Immature natural killer cell (primary cell): ENCODE results near the gene TTC7B. TPM values are rescaled to one million over a fixed set of nuclear protein-coding genes. Genes with fewer than 3 reads are reported as not detected.
A peak's percentile ranks its signal among the peaks of the same experiment; 100 is the strongest.

Experiments used
- DNase-seq, 3 donors: peaks; one replicate each; pipeline ENCODE4 v3.0.0; 2022; ENCODE audit warnings: mixed read lengths in 1 of 3
- H3K27ac Mint-ChIP-seq, 6 donors: one replicate each; pipeline ENCODE4 v1.8.0; 2020; ENCODE audit warnings: mixed read lengths in 6 of 6, mild to moderate bottlenecking in 5 of 6, inconsistent platforms in 4 of 6, moderate library complexity in 3 of 6
- H3K27me3 Mint-ChIP-seq, 3 donors: one replicate each; pipeline ENCODE4 v1.8.0; 2020 to 2021; ENCODE audit warnings: low read depth in 3 of 3, mild to moderate bottlenecking in 3 of 3, mixed read lengths in 3 of 3, moderate library complexity in 3 of 3, inconsistent platforms in 1 of 3
- H3K36me3 Mint-ChIP-seq, 3 donors: one replicate each; pipeline ENCODE4 v1.8.0; 2020; ENCODE audit warnings: mixed read lengths in 3 of 3, inconsistent platforms in 2 of 3, mild to moderate bottlenecking in 2 of 3
- H3K4me1 Mint-ChIP-seq, 2 donors: one replicate each; pipeline ENCODE4 v1.8.0; 2020; ENCODE audit warnings: inconsistent platforms in 2 of 2, mild to moderate bottlenecking in 2 of 2, mixed read lengths in 2 of 2, moderate library complexity in 1 of 2
- H3K4me3 Mint-ChIP-seq, 5 donors: one replicate each; pipeline ENCODE4 v1.8.0; 2020; ENCODE audit warnings: mild to moderate bottlenecking in 5 of 5, mixed read lengths in 5 of 5, inconsistent platforms in 3 of 5, moderate library complexity in 3 of 5
- H3K9me3 Mint-ChIP-seq, 6 donors: one replicate each; pipeline ENCODE4 v1.8.0; 2020; ENCODE audit warnings: mild to moderate bottlenecking in 6 of 6, mixed read lengths in 6 of 6, inconsistent platforms in 4 of 6, moderate library complexity in 3 of 6
- polyA plus RNA-seq, 3 donors: library from polyadenylated mRNA; unstranded; fragments of 300-500 nt; fragmentation: Illumina TruSeq; gene quantifications; one replicate each; pipeline ENCODE4 v1.2.3, GENCODE V29; 2021

The TTC7B gene
- polyA plus RNA-seq, 3 donors from 2014 or later, result 1.0 to 1.1 TPM; not detected in 1

- no peak for DNase-seq
- H3K9me3 Mint-ChIP-seq, result no peaks in the 10 kb centered on the region
- H3K27me3 Mint-ChIP-seq, result peaks cover 0 to 3% (median 2%) of the 10 kb centered on the region in 3 donors
- H3K27ac Mint-ChIP-seq, result no peak overlapping the region
- no peaks in the 10 kb centered on the region for H3K36me3 Mint-ChIP-seq
- H3K4me1 Mint-ChIP-seq, result no peaks in the 10 kb centered on the region
- H3K4me3 Mint-ChIP-seq, result no peak overlapping the region
Measured at GRCh38 chr14:90727082-90727481, 89.1 kb downstream of the TTC7B start.

- Mint-ChIP-seq H3K36me3 (no peaks in the 10 kb centered on the region), H3K27ac (no peak overlapping the region), H3K4me1 (no peaks in the 10 kb centered on the region), H3K4me3 (no peak overlapping the region), H3K27me3 (peaks cover 0 to 3% (median 2%) of the 10 kb centered on the region in 3 donors), H3K9me3 (no peaks in the 10 kb centered on the region)
- no peak for DNase-seq
Measured at GRCh38 chr14:90726656-90727055, 89.6 kb downstream of the TTC7B start.

- DNase-seq, result no peak
- H3K4me3 Mint-ChIP-seq, result no peak overlapping the region
Measured at GRCh38 chr14:90724866-90725265, 91.4 kb downstream of the TTC7B start.

GRCh38 chr14:90722590-90722989, 93.6 kb downstream of the TTC7B start:
- Mint-ChIP-seq H3K4me1 (no peaks in the 10 kb centered on the region), H3K4me3 (no peak overlapping the region), H3K27ac (no peak overlapping the region), H3K36me3 (no peaks in the 10 kb centered on the region), H3K27me3 (peaks cover 0 to 2% (median 1%) of the 10 kb centered on the region in 3 donors), H3K9me3 (no peaks in the 10 kb centered on the region)
- DNase-seq, result no peak

More at GRCh38 chr14:90724866-90725265, 91.4 kb downstream of the TTC7B start:
- H3K9me3 Mint-ChIP-seq, result no peaks in the 10 kb centered on the region
- H3K27me3 Mint-ChIP-seq, result peaks cover 0 to 2% (median 1%) of the 10 kb centered on the region in 3 donors
- H3K4me1 Mint-ChIP-seq, result no peaks in the 10 kb centered on the region
- H3K27ac Mint-ChIP-seq, result no peak overlapping the region
- no peaks in the 10 kb centered on the region for H3K36me3 Mint-ChIP-seq

- H3K27ac Mint-ChIP-seq, result no peak overlapping the region
- H3K9me3 Mint-ChIP-seq, result no peaks in the 10 kb centered on the region
- DNase-seq, result no peak
- no peaks in the 10 kb centered on the region for H3K36me3 Mint-ChIP-seq
- H3K4me1 Mint-ChIP-seq, result no peaks in the 10 kb centered on the region
- H3K27me3 Mint-ChIP-seq, result peaks cover 0 to 3% (median 2%) of the 10 kb centered on the region in 3 donors
- H3K4me3 Mint-ChIP-seq, result no peak overlapping the region
Measured at GRCh38 chr14:90721619-90722305, 94.5 kb downstream of the TTC7B start.

- H3K27me3 Mint-ChIP-seq, result peaks cover 2 to 4% (median 2%) of the 10 kb centered on the region in 3 donors
- H3K36me3 Mint-ChIP-seq, result no peaks in the 10 kb centered on the region
- H3K4me1 Mint-ChIP-seq, result no peaks in the 10 kb centered on the region
- DNase-seq, result no peak
- no peak overlapping the region for H3K27ac Mint-ChIP-seq
- no peak overlapping the region for H3K4me3 Mint-ChIP-seq
- no peaks in the 10 kb centered on the region for H3K9me3 Mint-ChIP-seq
Measured at GRCh38 chr14:90720832-90721231, 95.4 kb downstream of the TTC7B start.

- H3K27me3 Mint-ChIP-seq, result peaks cover 2% of the 10 kb centered on the region in 3 donors
- no peaks in the 10 kb centered on the region for H3K36me3 Mint-ChIP-seq
Measured at GRCh38 chr14:90720336-90720735, 95.9 kb downstream of the TTC7B start.

GRCh38 chr14:90717916-90718315, 98.3 kb downstream of the TTC7B start:
- no peak for DNase-seq
- Mint-ChIP-seq H3K27ac (no peak overlapping the region), H3K4me3 (no peak overlapping the region), H3K9me3 (no peaks in the 10 kb centered on the region), H3K36me3 (no peaks in the 10 kb centered on the region), H3K4me1 (no peaks in the 10 kb centered on the region), H3K27me3 (peaks cover 2 to 3% (median 2%) of the 10 kb centered on the region in 3 donors)

More at GRCh38 chr14:90720336-90720735, 95.9 kb downstream of the TTC7B start:
- Mint-ChIP-seq H3K4me1 (no peaks in the 10 kb centered on the region), H3K9me3 (no peaks in the 10 kb centered on the region), H3K27ac (no peak overlapping the region), H3K4me3 (no peak overlapping the region)
- no peak for DNase-seq

- Mint-ChIP-seq H3K36me3 (no peaks in the 10 kb centered on the region), H3K4me3 (no peak overlapping the region), H3K27ac (no peak overlapping the region), H3K9me3 (no peaks in the 10 kb centered on the region), H3K4me1 (no peaks in the 10 kb centered on the region), H3K27me3 (peaks cover 2 to 3% (median 2%) of the 10 kb centered on the region in 3 donors)
- DNase-seq, result no peak
Measured at GRCh38 chr14:90715993-90716392, 100.2 kb downstream of the TTC7B start.

GRCh38 chr14:90715495-90715894, 100.7 kb downstream of the TTC7B start:
- H3K27ac Mint-ChIP-seq, result no peak overlapping the region
- DNase-seq, result no peak
- no peaks in the 10 kb centered on the region for H3K9me3 Mint-ChIP-seq
- no peaks in the 10 kb centered on the region for H3K4me1 Mint-ChIP-seq
- H3K27me3 Mint-ChIP-seq, result peaks cover 2 to 3% (median 2%) of the 10 kb centered on the region in 3 donors
- H3K36me3 Mint-ChIP-seq, result no peaks in the 10 kb centered on the region
- H3K4me3 Mint-ChIP-seq, result no peak overlapping the region

GRCh38 chr14:90714811-90715210, 101.4 kb downstream of the TTC7B start:
- Mint-ChIP-seq H3K4me3 (no peak overlapping the region), H3K27ac (peak overlapping the region in 1 of 6 donors; percentile 41), H3K4me1 (no peaks in the 10 kb centered on the region), H3K9me3 (no peaks in the 10 kb centered on the region), H3K36me3 (no peaks in the 10 kb centered on the region), H3K27me3 (peaks cover 2 to 4% (median 2%) of the 10 kb centered on the region in 3 donors)
- DNase-seq, result no peak

GRCh38 chr14:90704738-90705392, 111.4 kb downstream of the TTC7B start:
- Mint-ChIP-seq H3K9me3 (no peaks in the 10 kb centered on the region), H3K27ac (no peak overlapping the region), H3K4me3 (no peak overlapping the region), H3K27me3 (peaks cover 0 to 12% (median 6%) of the 10 kb centered on the region in 3 donors), H3K36me3 (no peaks in the 10 kb centered on the region), H3K4me1 (no peaks in the 10 kb centered on the region)
- DNase-seq, result no peak

GRCh38 chr14:90703841-90704737, 112.1 kb downstream of the TTC7B start:
- no peak for DNase-seq
- H3K4me1 Mint-ChIP-seq, result no peaks in the 10 kb centered on the region

More at GRCh38 chr14:90703841-90704737, 112.1 kb downstream of the TTC7B start:
- no peak overlapping the region for H3K4me3 Mint-ChIP-seq
- H3K9me3 Mint-ChIP-seq, result no peaks in the 10 kb centered on the region
- peaks cover 0 to 12% (median 6%) of the 10 kb centered on the region in 3 donors for H3K27me3 Mint-ChIP-seq
- no peaks in the 10 kb centered on the region for H3K36me3 Mint-ChIP-seq
- no peak overlapping the region for H3K27ac Mint-ChIP-seq
